GM19351 (cell line): ENCODE measurements around the gene LRIT2.
"Not testable (repeated sequence)": the region's sequence is repeated elsewhere in the genome, so short reads cannot be mapped to it uniquely, and the experiment has no call there.

ENCODE experiments used
- ATAC-seq: cut with Tn5 transposase; IDR thresholded peaks from one replicate; pipeline ENCODE4 v1.9.1; 2021; ENCODE audit warnings: mild to moderate bottlenecking, moderate library complexity; ENCODE audit not compliant: unreplicated experiment

LRIT2 gene

GRCh38 chr10:84185526-84186175 lies 39.7 kb downstream of the LRIT2 start:
- no peak for ATAC-seq

- peak; percentile 46 for ATAC-seq
These were observed 40.8 kb downstream of the LRIT2 start for GRCh38 chr10:84184517-84184916.

- ATAC-seq: no peak
These were observed 43.7 kb downstream of the LRIT2 start for GRCh38 chr10:84181631-84182030.

- not testable (repeated sequence) for ATAC-seq
These were observed 45.0 kb downstream of the LRIT2 start for GRCh38 chr10:84180386-84180785.

GRCh38 chr10:84179059-84179710 lies 46.2 kb downstream of the LRIT2 start:
- peak; percentile 90 for ATAC-seq

- no peak for ATAC-seq
These were observed 47.2 kb downstream of the LRIT2 start for GRCh38 chr10:84178160-84178609.

- ATAC-seq: peak; percentile 51
These were observed 47.7 kb downstream of the LRIT2 start for GRCh38 chr10:84177541-84178141.

- no peak for ATAC-seq
These were observed 48.4 kb downstream of the LRIT2 start for GRCh38 chr10:84176836-84177474.

GRCh38 chr10:84176351-84176750 lies 49.0 kb downstream of the LRIT2 start:
- ATAC-seq: no peak

GRCh38 chr10:84175436-84175835 lies 49.9 kb downstream of the LRIT2 start:
- no peak for ATAC-seq

GRCh38 chr10:84173501-84173929 lies 51.8 kb downstream of the LRIT2 start, which contains the start of gene GPR15LG:
GPR15LG (plus strand) TSS chr10:84173801; CDS start chr10:84173852, 51 bp downstream.
- ATAC-seq: no peak

- peak; percentile 57 for ATAC-seq
These were observed 52.6 kb downstream of the LRIT2 start for GRCh38 chr10:84172467-84173356.

GRCh38 chr10:84171700-84172466 lies 53.5 kb downstream of the LRIT2 start:
- ATAC-seq: peak; percentile 33

- ATAC-seq: not testable (repeated sequence)
These were observed 54.1 kb downstream of the LRIT2 start for GRCh38 chr10:84171237-84171636.
